ENCODE results near the gene HSPA8. TPM values are rescaled to one million over a fixed set of nuclear protein-coding genes. Genes with fewer than 3 reads are reported as not detected.

Gene HSPA8
- polyA plus RNA-seq: 2,353 and 2,818 TPM in 2 replicates

DNA sequence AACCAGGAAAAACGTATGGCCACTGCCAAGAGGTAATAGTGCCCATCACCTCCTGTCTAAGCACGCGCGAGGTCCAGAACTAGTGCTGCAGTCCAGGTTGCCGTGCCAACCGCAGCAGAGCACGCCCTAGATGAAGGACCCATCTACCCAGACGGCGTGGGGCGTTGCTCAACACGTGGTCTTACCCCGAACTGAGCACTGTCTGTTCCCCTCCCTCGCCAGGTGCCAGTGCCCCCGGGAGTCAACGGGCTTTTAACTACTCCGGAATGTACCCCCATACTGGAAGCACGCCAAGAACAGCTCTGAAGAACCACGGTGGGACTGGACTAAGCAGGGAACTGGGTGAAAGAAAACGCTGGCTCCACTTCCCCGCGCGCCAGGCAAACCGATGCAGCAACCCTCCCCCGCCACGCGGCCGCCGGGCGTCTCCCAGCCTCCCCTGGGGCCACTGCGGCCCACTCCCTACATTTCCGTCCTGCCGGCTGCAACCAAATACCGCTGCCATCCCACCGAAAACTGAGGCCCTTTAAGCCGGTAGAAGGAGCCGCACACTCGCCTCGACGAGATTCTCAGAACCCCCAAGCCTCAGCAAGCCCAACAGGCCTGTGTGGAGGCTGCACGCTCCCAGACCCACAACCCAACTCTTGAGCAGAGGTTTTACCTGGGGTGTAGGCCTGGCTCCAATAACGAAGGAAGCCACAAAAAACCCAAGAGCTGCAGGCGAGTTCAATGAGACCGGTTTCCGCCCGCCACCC lies at the start of gene HSPA8:
TSS of gene HSPA8 (minus strand) at position 734 of the 755 bp plus-strand sequence. CDS start 812 bp downstream, outside the sequence.

Other genes starting within 250 kb of the HSPA8 start
- gene CRTAM, start 223.6 kb downstream of the HSPA8 start, polyA plus RNA-seq: 7.2 and 14.8 TPM in 2 replicates
- gene JHY, start 179.4 kb downstream of the HSPA8 start, polyA plus RNA-seq: 3.8 and 7.1 TPM in 2 replicates
- not detected in 2 replicates for gene BSX, start 80.3 kb downstream of the HSPA8 start, polyA plus RNA-seq
- 103 and 147 TPM in 2 replicates for gene CLMP, start 133.1 kb upstream of the HSPA8 start, polyA plus RNA-seq